Ascending aorta (tissue), 2 donors: Measurements from ENCODE around the gene SHLD1. TPM values are rescaled to one million over a fixed set of nuclear protein-coding genes. Genes with fewer than 3 reads are reported as not detected.

ENCODE experiments used
- DNase-seq, 2 donors: peaks; one replicate each; pipeline ENCODE4 v3.0.0-alpha.2; 2019; ENCODE audit warnings: low spot score in 2 of 2
- H3K27ac ChIP-seq, 2 donors: fragments of 200-600 bp; sonication (generic); one replicate each; pipeline ENCODE4 v1.5.1; 2016 to 2017; ENCODE audit warnings: mild to moderate bottlenecking in 1 of 2
- H3K27me3 ChIP-seq: fragments of 200-600 bp; sonication (generic); one replicate; pipeline ENCODE4 v1.5.1; 2017
- H3K36me3 ChIP-seq, 2 donors: fragments of 200-600 bp; sonication (generic); one replicate each; pipeline ENCODE4 v1.5.1; 2016
- H3K4me1 ChIP-seq, 2 donors: fragments of 200-600 bp; sonication (generic); one replicate each; pipeline ENCODE4 v1.5.1; 2016 to 2017; ENCODE audit warnings: mild to moderate bottlenecking in 1 of 2
- H3K4me3 ChIP-seq, 2 donors: fragments of 200-600 bp; sonication (generic); one replicate each; pipeline ENCODE4 v1.5.1; 2016 to 2017; ENCODE audit warnings: mild to moderate bottlenecking in 1 of 2
- H3K9me3 ChIP-seq, 2 donors: fragments of 200-600 bp; sonication (generic); one replicate each; pipeline ENCODE4 v1.5.1; 2016
- CTCF ChIP-seq, 3 experiments: fragments of 200-600 bp in 2 of 3; fragments of 450-650 bp in 1 of 3; sonication (generic) in 2 of 3; IDR thresholded peaks; one replicate each; pipeline ENCODE4 v1.5.1; 2016 to 2019; ENCODE audit warnings: antibody characterized with exemption in 3 of 3, mild to moderate bottlenecking in 1 of 3, moderate library complexity in 1 of 3
- intact Hi-C: fragments of 100-400 bp; cut with DNase I; formaldehyde crosslinking; loops from one replicate; pipeline ENCODE4 v1.15.1; 2023
- total RNA-seq: library from RNA; depleted of rRNA; stranded (reverse); fragments of >200 nt; gene quantifications from one replicate; pipeline ENCODE4 v1.1.0, GENCODE V29; 2016

Gene SHLD1
- total RNA-seq, 1 donor from 2014 or later: not detected

- intact Hi-C loops: no loop called here
- Histone ChIP-seq H3K36me3 (no peaks in the 10 kb centered on the region), H3K27me3 (no peaks in the 10 kb centered on the region), H3K4me3 (no peak overlapping the region), H3K9me3 (no peaks in the 10 kb centered on the region), H3K27ac (no peak overlapping the region), H3K4me1 (peaks cover 0 to 8% of the 10 kb centered on the region in 2 donors)
- TF ChIP-seq CTCF (IDR thresholded peaks at IDR 0.05): no peak
- DNase-seq: no peak
Measured at GRCh38 chr20:5833309-5833941, 83.2 kb downstream of the SHLD1 start.

DNA sequence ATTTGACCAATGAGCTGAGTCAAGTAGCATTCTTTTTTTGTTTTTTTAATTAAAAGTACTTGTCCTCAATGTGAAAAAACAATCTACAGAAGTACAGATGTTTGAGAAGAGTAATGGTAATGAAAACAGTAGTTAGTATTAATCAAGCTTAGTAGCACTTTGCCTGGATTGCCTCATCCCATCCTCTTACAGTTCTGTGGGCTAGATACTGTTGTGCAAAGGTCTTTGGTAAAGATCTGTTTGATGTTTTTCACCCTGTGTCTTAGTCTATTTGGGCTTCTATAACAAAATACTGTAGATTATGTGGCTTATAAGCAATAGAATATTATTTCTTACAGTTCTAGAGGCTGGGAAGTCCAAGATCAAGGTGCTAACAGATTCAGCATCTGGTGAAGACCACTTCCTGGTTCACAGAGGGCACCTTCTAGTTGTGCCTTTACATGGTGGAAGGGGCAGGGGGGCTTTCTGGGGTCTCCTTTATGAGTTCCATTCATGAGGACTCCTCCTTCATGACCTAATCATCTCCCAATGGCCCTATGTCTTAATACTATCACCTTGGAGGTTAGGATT lies 84.3 kb downstream of the SHLD1 start:
- no peaks in the 10 kb centered on the region for H3K9me3 ChIP-seq
- peaks cover 0 to 8% of the 10 kb centered on the region in 2 donors for H3K4me1 ChIP-seq
- no peak overlapping the region for H3K27ac ChIP-seq
- no peaks in the 10 kb centered on the region for H3K36me3 ChIP-seq
- DNase-seq: no peak
- H3K27me3 ChIP-seq: no peaks in the 10 kb centered on the region
- intact Hi-C loops: no loop called here
- no peak overlapping the region for H3K4me3 ChIP-seq
- TF ChIP-seq CTCF (IDR thresholded peaks at IDR 0.05): no peak

DNA sequence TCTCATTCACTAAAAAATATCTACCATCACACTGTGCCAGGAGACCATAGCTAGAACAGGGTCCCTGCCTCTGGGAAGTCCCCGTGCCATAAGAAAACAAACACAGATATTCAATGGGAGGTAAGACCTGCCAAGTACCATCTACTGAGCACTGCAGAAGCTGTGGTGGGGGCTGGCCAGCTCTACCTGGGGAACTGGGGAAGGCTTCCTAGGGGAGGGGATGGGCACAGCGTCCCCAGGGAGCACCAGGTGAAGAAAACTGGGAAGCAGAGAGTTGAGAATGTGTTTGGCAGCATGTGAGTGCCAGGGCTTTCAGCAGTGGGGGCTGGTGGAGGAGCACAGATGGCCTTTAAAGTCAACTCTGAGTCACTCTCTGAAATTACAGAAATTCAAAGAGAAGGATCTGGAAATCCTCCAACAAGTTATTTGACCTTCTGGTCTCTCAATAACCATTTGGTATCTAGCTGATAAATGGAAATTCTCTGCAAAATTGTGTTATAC lies 85.2 kb downstream of the SHLD1 start:
- TF ChIP-seq CTCF (IDR thresholded peaks at IDR 0.05): no peak
- no peaks in the 10 kb centered on the region for H3K27me3 ChIP-seq
- intact Hi-C loops: no loop called here
- H3K9me3 ChIP-seq: no peaks in the 10 kb centered on the region
- H3K36me3 ChIP-seq: no peaks in the 10 kb centered on the region
- H3K27ac ChIP-seq: no peak overlapping the region
- no peak for DNase-seq
- H3K4me1 ChIP-seq: peaks cover 0 to 8% of the 10 kb centered on the region in 2 donors
- no peak overlapping the region for H3K4me3 ChIP-seq

- H3K4me3 ChIP-seq: no peak overlapping the region
- no peaks in the 10 kb centered on the region for H3K9me3 ChIP-seq
- no peaks in the 10 kb centered on the region for H3K27me3 ChIP-seq
- H3K4me1 ChIP-seq: peaks cover 0 to 8% of the 10 kb centered on the region in 2 donors
- intact Hi-C loops: no loop called here
- H3K27ac ChIP-seq: no peak overlapping the region
- no peak for DNase-seq
- no peak for TF ChIP-seq CTCF (IDR thresholded peaks at IDR 0.05)
- H3K36me3 ChIP-seq: no peaks in the 10 kb centered on the region
Measured at GRCh38 chr20:5835871-5836270, 85.7 kb downstream of the SHLD1 start.

- no peaks in the 10 kb centered on the region for H3K27me3 ChIP-seq
- no peak for DNase-seq
- H3K36me3 ChIP-seq: no peaks in the 10 kb centered on the region
- no peak overlapping the region for H3K27ac ChIP-seq
- intact Hi-C loops: no loop called here
- TF ChIP-seq CTCF (IDR thresholded peaks at IDR 0.05): no peak
- no peak overlapping the region for H3K4me3 ChIP-seq
- no peaks in the 10 kb centered on the region for H3K9me3 ChIP-seq
- peaks cover 0 to 8% of the 10 kb centered on the region in 2 donors for H3K4me1 ChIP-seq
Measured at GRCh38 chr20:5836569-5836968, 86.4 kb downstream of the SHLD1 start.
